Measurements from ENCODE around the gene ASMTL. TPM values are rescaled to one million over a fixed set of nuclear protein-coding genes. Genes with fewer than 3 reads are reported as not detected.

ASMTL gene
- total and polyA plus RNA-seq, 2 experiments from 2014 or later: 53.7 to 61.2 TPM

DNA sequence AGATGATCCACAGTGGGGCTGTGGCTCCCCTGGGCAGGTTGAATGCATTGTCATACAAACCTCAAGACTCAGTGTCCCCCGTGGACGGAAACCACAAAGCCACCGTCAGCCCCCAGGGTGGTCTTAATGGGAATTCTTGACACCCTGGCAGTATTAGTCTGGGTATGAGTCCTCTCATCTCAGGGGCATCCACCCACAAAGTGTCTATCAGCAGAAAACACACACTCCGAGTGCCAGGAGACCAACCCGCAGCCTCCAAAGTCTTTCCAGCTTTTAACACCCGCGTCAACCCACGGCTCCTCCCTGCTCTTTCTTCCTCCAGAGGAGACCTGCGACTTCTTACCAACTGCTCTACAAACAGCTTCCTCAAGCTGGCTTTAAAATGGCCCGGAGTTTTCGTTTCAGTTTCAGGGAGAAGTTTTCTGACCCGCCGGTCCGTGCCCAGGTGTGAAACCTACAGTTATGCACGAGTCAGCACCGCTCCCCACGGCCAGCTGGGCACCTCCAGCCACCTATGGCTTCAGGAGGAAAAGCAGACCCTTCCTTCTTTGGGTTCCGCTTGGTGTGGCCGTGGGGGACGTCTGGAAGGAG lies 14.4 kb upstream of the ASMTL start (continued):
- TF ChIP-seq, protein P1, sequence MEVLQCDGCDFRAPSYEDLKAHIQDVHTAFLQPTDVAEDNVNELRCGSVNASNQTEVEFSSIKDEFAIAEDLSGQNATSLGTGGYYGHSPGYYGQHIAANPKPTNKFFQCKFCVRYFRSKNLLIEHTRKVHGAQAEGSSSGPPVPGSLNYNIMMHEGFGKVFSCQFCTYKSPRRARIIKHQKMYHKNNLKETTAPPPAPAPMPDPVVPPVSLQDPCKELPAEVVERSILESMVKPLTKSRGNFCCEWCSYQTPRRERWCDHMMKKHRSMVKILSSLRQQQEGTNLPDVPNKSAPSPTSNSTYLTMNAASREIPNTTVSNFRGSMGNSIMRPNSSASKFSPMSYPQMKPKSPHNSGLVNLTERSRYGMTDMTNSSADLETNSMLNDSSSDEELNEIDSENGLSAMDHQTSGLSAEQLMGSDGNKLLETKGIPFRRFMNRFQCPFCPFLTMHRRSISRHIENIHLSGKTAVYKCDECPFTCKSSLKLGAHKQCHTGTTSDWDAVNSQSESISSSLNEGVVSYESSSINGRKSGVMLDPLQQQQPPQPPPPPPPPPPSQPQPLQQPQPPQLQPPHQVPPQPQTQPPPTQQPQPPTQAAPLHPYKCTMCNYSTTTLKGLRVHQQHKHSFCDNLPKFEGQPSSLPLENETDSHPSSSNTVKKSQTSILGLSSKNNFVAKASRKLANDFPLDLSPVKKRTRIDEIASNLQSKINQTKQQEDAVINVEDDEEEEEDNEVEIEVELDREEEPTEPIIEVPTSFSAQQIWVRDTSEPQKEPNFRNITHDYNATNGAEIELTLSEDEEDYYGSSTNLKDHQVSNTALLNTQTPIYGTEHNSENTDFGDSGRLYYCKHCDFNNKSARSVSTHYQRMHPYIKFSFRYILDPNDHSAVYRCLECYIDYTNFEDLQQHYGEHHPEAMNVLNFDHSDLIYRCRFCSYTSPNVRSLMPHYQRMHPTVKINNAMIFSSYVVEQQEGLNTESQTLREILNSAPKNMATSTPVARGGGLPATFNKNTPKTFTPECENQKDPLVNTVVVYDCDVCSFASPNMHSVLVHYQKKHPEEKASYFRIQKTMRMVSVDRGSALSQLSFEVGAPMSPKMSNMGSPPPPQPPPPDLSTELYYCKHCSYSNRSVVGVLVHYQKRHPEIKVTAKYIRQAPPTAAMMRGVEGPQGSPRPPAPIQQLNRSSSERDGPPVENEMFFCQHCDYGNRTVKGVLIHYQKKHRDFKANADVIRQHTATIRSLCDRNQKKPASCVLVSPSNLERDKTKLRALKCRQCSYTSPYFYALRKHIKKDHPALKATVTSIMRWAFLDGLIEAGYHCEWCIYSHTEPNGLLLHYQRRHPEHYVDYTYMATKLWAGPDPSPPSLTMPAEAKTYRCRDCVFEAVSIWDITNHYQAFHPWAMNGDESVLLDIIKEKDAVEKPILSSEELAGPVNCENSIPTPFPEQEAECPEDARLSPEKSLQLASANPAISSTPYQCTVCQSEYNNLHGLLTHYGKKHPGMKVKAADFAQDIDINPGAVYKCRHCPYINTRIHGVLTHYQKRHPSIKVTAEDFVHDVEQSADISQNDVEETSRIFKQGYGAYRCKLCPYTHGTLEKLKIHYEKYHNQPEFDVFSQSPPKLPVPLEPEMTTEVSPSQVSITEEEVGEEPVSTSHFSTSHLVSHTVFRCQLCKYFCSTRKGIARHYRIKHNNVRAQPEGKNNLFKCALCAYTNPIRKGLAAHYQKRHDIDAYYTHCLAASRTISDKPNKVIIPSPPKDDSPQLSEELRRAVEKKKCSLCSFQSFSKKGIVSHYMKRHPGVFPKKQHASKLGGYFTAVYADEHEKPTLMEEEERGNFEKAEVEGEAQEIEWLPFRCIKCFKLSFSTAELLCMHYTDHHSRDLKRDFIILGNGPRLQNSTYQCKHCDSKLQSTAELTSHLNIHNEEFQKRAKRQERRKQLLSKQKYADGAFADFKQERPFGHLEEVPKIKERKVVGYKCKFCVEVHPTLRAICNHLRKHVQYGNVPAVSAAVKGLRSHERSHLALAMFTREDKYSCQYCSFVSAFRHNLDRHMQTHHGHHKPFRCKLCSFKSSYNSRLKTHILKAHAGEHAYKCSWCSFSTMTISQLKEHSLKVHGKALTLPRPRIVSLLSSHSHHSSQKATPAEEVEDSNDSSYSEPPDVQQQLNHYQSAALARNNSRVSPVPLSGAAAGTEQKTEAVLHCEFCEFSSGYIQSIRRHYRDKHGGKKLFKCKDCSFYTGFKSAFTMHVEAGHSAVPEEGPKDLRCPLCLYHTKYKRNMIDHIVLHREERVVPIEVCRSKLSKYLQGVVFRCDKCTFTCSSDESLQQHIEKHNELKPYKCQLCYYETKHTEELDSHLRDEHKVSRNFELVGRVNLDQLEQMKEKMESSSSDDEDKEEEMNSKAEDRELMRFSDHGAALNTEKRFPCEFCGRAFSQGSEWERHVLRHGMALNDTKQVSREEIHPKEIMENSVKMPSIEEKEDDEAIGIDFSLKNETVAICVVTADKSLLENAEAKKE (CRISPR knock-in tag; IDR thresholded peaks at IDR 0.05): no peak
- TF ChIP-seq EZH2phosphoT487 (IDR thresholded peaks at IDR 0.05; ENCODE audit: unreplicated experiment): no peak
- no peak for TF ChIP-seq STAT1 (IDR thresholded peaks at IDR 0.05; ENCODE audit: unreplicated experiment)
- no peak for TF ChIP-seq EZH2 (IDR thresholded peaks at IDR 0.05; ENCODE audit: low read depth, unreplicated experiment)
- TF ChIP-seq CREB1 (CRISPR knock-in tag; IDR thresholded peaks at IDR 0.05; ENCODE audit: low read depth): no peak
- TF ChIP-seq, protein P2, sequence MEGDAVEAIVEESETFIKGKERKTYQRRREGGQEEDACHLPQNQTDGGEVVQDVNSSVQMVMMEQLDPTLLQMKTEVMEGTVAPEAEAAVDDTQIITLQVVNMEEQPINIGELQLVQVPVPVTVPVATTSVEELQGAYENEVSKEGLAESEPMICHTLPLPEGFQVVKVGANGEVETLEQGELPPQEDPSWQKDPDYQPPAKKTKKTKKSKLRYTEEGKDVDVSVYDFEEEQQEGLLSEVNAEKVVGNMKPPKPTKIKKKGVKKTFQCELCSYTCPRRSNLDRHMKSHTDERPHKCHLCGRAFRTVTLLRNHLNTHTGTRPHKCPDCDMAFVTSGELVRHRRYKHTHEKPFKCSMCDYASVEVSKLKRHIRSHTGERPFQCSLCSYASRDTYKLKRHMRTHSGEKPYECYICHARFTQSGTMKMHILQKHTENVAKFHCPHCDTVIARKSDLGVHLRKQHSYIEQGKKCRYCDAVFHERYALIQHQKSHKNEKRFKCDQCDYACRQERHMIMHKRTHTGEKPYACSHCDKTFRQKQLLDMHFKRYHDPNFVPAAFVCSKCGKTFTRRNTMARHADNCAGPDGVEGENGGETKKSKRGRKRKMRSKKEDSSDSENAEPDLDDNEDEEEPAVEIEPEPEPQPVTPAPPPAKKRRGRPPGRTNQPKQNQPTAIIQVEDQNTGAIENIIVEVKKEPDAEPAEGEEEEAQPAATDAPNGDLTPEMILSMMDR (conservative IDR thresholded peaks at IDR 0.05; ENCODE audit: low read depth in 2 of 2): no peak
- TF ChIP-seq, protein P3, sequence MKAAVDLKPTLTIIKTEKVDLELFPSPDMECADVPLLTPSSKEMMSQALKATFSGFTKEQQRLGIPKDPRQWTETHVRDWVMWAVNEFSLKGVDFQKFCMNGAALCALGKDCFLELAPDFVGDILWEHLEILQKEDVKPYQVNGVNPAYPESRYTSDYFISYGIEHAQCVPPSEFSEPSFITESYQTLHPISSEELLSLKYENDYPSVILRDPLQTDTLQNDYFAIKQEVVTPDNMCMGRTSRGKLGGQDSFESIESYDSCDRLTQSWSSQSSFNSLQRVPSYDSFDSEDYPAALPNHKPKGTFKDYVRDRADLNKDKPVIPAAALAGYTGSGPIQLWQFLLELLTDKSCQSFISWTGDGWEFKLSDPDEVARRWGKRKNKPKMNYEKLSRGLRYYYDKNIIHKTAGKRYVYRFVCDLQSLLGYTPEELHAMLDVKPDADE (IDR thresholded peaks at IDR 0.05): no peak
- no peak for TF ChIP-seq ZNF331 (CRISPR knock-in tag; IDR thresholded peaks at IDR 0.05; ENCODE audit: low read depth)

Data from GM23338 (cell line).